Osteocyte (in vitro differentiated cells): ENCODE measurements around the gene GJA3. TPM values are rescaled to one million over a fixed set of nuclear protein-coding genes. Genes with fewer than 3 reads are reported as not detected.

Source experiments
- DNase-seq: peaks from one replicate; pipeline ENCODE4 v3.0.0; 2021; ENCODE audit warnings: mixed read lengths; ENCODE audit not compliant: unreplicated experiment; ENCODE audit errors: extremely low spot score
- H3K27ac Mint-ChIP-seq: one replicate; pipeline ENCODE4 v1.8.0; 2021; ENCODE audit warnings: mild to moderate bottlenecking, mixed read lengths; ENCODE audit not compliant: unreplicated experiment
- H3K27me3 Mint-ChIP-seq: one replicate; pipeline ENCODE4 v1.8.0; 2021; ENCODE audit warnings: mixed read lengths; ENCODE audit not compliant: unreplicated experiment
- H3K36me3 Mint-ChIP-seq: one replicate; pipeline ENCODE4 v1.8.0; 2021; ENCODE audit warnings: mixed read lengths; ENCODE audit not compliant: unreplicated experiment
- H3K4me1 Mint-ChIP-seq: one replicate; pipeline ENCODE4 v1.8.0; 2021; ENCODE audit warnings: mixed read lengths; ENCODE audit not compliant: unreplicated experiment
- H3K4me3 Mint-ChIP-seq: one replicate; pipeline ENCODE4 v1.8.0; 2021; ENCODE audit warnings: mild to moderate bottlenecking, moderate library complexity, mixed read lengths; ENCODE audit not compliant: unreplicated experiment
- H3K9me3 Mint-ChIP-seq: one replicate; pipeline ENCODE4 v1.8.0; 2021; ENCODE audit warnings: mixed read lengths; ENCODE audit not compliant: unreplicated experiment
- CTCF ChIP-seq: fragments of 200-600 bp; sonication (generic); IDR thresholded peaks from 2 replicates; pipeline ENCODE4 v1.5.0; 2021; ENCODE audit warnings: antibody characterized with exemption, mild to moderate bottlenecking, moderate library complexity
- total RNA-seq: library from RNA; stranded (reverse); gene quantifications from 2 replicates; pipeline ENCODE4 v1.2.1, GENCODE V29; 2021

Gene GJA3
- total RNA-seq, 1 donor from 2014 or later = not detected

GRCh38 chr13:20173116-20173746, 12.4 kb upstream of the GJA3 start:
- peaks cover 9% of the 10 kb centered on the region for H3K4me1 Mint-ChIP-seq
- no peak for DNase-seq
- H3K27ac Mint-ChIP-seq = no peak overlapping the region
- H3K36me3 Mint-ChIP-seq = no peaks in the 10 kb centered on the region
- peaks cover 61% of the 10 kb centered on the region for H3K27me3 Mint-ChIP-seq
- no peak for TF ChIP-seq CTCF
- H3K9me3 Mint-ChIP-seq = no peaks in the 10 kb centered on the region
- H3K4me3 Mint-ChIP-seq = no peak overlapping the region

GRCh38 chr13:20171364-20171763, 10.5 kb upstream of the GJA3 start:
- peaks cover 9% of the 10 kb centered on the region for H3K4me1 Mint-ChIP-seq
- TF ChIP-seq CTCF = no peak
- no peaks in the 10 kb centered on the region for H3K36me3 Mint-ChIP-seq
- no peaks in the 10 kb centered on the region for H3K9me3 Mint-ChIP-seq
- H3K27ac Mint-ChIP-seq = no peak overlapping the region
- no peak overlapping the region for H3K4me3 Mint-ChIP-seq
- H3K27me3 Mint-ChIP-seq = peaks cover 76% of the 10 kb centered on the region
- DNase-seq = no peak

GRCh38 chr13:20170921-20171320, 10.1 kb upstream of the GJA3 start:
- TF ChIP-seq CTCF = no peak
- H3K27me3 Mint-ChIP-seq = peaks cover 77% of the 10 kb centered on the region
- no peaks in the 10 kb centered on the region for H3K9me3 Mint-ChIP-seq
- peaks cover 9% of the 10 kb centered on the region for H3K4me1 Mint-ChIP-seq
- H3K27ac Mint-ChIP-seq = no peak overlapping the region
- DNase-seq = no peak
- H3K4me3 Mint-ChIP-seq = no peak overlapping the region
- H3K36me3 Mint-ChIP-seq = no peaks in the 10 kb centered on the region

- no peak for DNase-seq
- no peak for TF ChIP-seq CTCF
- no peak overlapping the region for H3K4me3 Mint-ChIP-seq
- H3K27ac Mint-ChIP-seq = no peak overlapping the region
- H3K27me3 Mint-ChIP-seq = peaks cover 83% of the 10 kb centered on the region
- H3K9me3 Mint-ChIP-seq = no peaks in the 10 kb centered on the region
- peaks cover 2% of the 10 kb centered on the region for H3K4me1 Mint-ChIP-seq
- H3K36me3 Mint-ChIP-seq = no peaks in the 10 kb centered on the region
Observed at GRCh38 chr13:20168396-20168795, 7.5 kb upstream of the GJA3 start.

- Mint-ChIP-seq H3K9me3 (no peaks in the 10 kb centered on the region), H3K27ac (no peak overlapping the region), H3K27me3 (peaks cover 66% of the 10 kb centered on the region), H3K4me1 (peaks cover 4% of the 10 kb centered on the region), H3K36me3 (no peaks in the 10 kb centered on the region), H3K4me3 (no peak overlapping the region)
- no peak for TF ChIP-seq CTCF
- DNase-seq = no peak
Observed at GRCh38 chr13:20165417-20166257, 4.8 kb upstream of the GJA3 start.
